Activated CD8-positive, alpha-beta T cell treated with anti-CD3 and anti-CD28 coated beads for 36 hours (primary cell): ENCODE data around the gene GUCA1C. TPM values are rescaled to one million over a fixed set of nuclear protein-coding genes. Genes with fewer than 3 reads are reported as not detected.

Experiments
- ATAC-seq: fragments of 200-7000 bp; cut with Tn5 transposase; one replicate; pipeline ENCODE4 v1.10.0; 2021; ENCODE audit warnings: mild to moderate bottlenecking, moderate library complexity
- CTCF ChIA-PET: fragments of 350-600 bp; sonication (Branson Sonifier 250); formaldehyde crosslinking; loops from one replicate; lab custom pipeline; 2021; ENCODE audit warnings: antibody characterized with exemption; lab: Charles Lee
- POLR2A ChIA-PET: fragments of 350-600 bp; sonication (Branson Sonifier 250); formaldehyde crosslinking; loops from one replicate; lab custom pipeline; 2021; ENCODE audit warnings: antibody characterized with exemption; lab: Charles Lee
- DNase-seq: peaks from one replicate; pipeline ENCODE4 v3.0.0-alpha.2; 2020
- H3K27ac Mint-ChIP-seq: one replicate; pipeline ENCODE4 v1.8.0; 2021; ENCODE audit warnings: mild to moderate bottlenecking, mixed read lengths
- H3K27me3 Mint-ChIP-seq: one replicate; pipeline ENCODE4 v1.8.0; 2021; ENCODE audit warnings: mixed read lengths
- H3K36me3 Mint-ChIP-seq: one replicate; pipeline ENCODE4 v1.8.0; 2021; ENCODE audit warnings: low read depth, mixed read lengths
- H3K4me1 Mint-ChIP-seq: one replicate; pipeline ENCODE4 v1.8.0; 2021; ENCODE audit warnings: low read depth, mixed read lengths
- H3K4me3 Mint-ChIP-seq: one replicate; pipeline ENCODE4 v1.8.0; 2021; ENCODE audit warnings: mild to moderate bottlenecking, moderate library complexity, mixed read lengths
- H3K9me3 Mint-ChIP-seq: one replicate; pipeline ENCODE4 v1.8.0; 2021; ENCODE audit warnings: mixed read lengths
- intact Hi-C: fragments of 100-400 bp; cut with micrococcal nuclease; formaldehyde crosslinking; loops from one replicate; pipeline ENCODE4 v1.10.0; 2022
- total RNA-seq, 2 experiments: library from RNA; stranded (reverse); gene quantifications; one replicate each; pipeline ENCODE4 v1.2.3, GENCODE V29; 2021
- TF ChIP-seq, protein P1 (sequence below): fragments of 200-600 bp; IDR thresholded peaks from one replicate; pipeline ENCODE4 v1.8.0; 2022; ENCODE audit warnings: antibody characterized with exemption, mild to moderate bottlenecking

GUCA1C gene
- total RNA-seq, 2 experiments from 2014 or later, result not detected

DNA sequence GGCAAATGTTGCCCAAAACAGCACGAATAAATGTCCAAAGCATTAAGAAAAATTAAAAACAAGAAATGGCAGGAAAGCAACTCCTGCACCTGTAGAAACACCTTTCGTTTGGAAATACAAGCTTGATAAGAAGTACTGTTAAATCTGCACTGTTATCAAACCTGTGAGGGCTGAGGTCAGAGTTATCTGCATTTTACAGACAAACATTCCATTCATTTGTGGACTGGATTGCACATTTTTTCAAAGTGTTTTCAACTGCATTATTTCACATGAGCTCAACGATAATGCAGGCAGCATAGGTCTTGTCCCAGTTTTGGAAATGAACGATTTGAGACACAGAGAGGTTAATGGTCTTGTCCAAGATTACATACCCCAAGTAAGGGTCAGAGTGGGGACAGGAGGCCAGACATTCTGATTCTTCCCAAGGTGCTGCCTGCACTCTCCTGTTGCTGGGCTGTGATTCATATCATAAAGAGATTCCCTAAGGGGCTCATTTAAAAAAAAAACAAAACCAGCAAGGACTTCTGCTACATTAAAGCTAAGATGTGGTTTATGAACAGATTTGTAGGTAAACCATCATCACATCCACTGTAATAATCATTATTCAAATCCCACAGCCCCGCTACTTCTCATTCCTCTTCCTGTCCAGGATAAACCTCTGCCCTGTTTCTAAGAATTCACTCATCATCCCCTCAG lies 13.0 kb downstream of the GUCA1C start:
- DNase-seq, result no peak
- ChIA-PET CTCF (interaction anchor here (1.0 to 1.7 kb wide), 2 partner anchors 21 to 25 kb away, joined by 3 to 4 read pairs; no protein-coding TSS in a partner anchor), POLR2A (no interaction called here)
- ATAC-seq, result no peak
- no peaks in the 10 kb centered on the region for H3K4me1 Mint-ChIP-seq
- no peaks in the 10 kb centered on the region for H3K27me3 Mint-ChIP-seq
- intact Hi-C loops, result no loop called here
- H3K27ac Mint-ChIP-seq, result no peak overlapping the region
- H3K36me3 Mint-ChIP-seq, result no peaks in the 10 kb centered on the region
- H3K9me3 Mint-ChIP-seq, result no peaks in the 10 kb centered on the region
- no peak overlapping the region for H3K4me3 Mint-ChIP-seq
- TF ChIP-seq, protein P1, sequence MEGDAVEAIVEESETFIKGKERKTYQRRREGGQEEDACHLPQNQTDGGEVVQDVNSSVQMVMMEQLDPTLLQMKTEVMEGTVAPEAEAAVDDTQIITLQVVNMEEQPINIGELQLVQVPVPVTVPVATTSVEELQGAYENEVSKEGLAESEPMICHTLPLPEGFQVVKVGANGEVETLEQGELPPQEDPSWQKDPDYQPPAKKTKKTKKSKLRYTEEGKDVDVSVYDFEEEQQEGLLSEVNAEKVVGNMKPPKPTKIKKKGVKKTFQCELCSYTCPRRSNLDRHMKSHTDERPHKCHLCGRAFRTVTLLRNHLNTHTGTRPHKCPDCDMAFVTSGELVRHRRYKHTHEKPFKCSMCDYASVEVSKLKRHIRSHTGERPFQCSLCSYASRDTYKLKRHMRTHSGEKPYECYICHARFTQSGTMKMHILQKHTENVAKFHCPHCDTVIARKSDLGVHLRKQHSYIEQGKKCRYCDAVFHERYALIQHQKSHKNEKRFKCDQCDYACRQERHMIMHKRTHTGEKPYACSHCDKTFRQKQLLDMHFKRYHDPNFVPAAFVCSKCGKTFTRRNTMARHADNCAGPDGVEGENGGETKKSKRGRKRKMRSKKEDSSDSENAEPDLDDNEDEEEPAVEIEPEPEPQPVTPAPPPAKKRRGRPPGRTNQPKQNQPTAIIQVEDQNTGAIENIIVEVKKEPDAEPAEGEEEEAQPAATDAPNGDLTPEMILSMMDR, result no peak

DNA sequence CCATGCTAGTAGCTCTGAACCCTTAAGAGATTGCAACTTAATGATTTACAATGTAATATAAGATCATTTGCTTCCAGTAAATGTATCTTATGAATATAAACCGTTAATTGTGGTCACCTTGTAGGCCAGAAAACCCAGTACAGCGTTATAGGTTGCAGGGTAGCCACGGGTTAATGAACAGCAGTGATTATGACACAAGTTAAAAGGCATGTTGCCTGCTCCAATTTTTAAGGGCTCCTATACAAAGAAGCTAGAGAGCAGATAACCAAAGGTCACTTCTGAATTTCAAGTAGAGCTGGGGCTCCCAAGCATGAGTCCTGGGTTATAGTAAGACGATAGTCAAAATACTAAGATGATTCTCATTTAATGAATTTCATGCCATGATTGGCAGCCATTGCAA lies 13.5 kb downstream of the GUCA1C start:
- Mint-ChIP-seq H3K9me3 (no peaks in the 10 kb centered on the region), H3K27ac (no peak overlapping the region), H3K27me3 (no peaks in the 10 kb centered on the region), H3K4me3 (no peak overlapping the region), H3K36me3 (no peaks in the 10 kb centered on the region), H3K4me1 (no peaks in the 10 kb centered on the region)
- POLR2A ChIA-PET, result no interaction called here
- TF ChIP-seq, protein P1, result no peak
- CTCF ChIA-PET, result interaction anchor here (1.0 to 1.7 kb wide), 2 partner anchors 20 to 26 kb away, joined by 3 to 4 read pairs; no protein-coding TSS in a partner anchor
- intact Hi-C loops, result no loop called here
- ATAC-seq (no peak), DNase-seq (no peak)

DNA sequence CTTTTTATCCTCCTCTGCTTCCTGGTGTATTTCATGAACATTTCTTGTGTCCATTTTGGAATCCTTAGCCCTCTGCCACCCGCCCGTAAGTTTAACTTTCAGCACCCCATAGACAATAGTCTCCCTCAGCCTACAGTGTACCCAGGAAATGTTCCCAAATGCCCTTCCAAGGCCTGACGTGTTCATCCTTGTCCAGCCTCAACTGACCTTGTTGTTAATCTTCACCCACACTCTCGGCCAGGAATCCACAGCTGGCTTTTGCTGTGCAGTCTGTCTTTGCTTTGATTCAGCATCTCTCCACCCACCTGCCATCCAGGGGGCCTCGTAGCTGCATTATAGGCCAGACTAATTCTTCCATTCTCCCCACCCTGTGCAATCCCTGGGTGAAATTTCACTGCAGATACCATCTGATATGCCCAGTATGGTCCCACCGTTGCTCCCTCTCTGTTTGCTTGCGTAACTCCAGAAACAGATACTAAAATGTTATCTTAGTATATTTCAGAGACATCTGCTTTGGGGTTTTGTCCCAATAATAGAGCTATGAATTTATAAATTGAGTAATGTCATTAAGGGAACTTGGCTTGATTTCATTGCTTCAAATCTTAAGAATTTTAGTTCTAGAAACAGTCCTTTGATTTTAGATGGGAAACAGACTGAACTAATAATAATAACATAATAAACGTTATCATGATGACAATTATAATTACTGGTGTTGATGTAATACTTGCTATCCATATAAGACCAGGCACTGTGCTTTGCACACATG lies 16.6 kb downstream of the GUCA1C start:
- no peak for DNase-seq
- H3K36me3 Mint-ChIP-seq, result no peaks in the 10 kb centered on the region
- TF ChIP-seq, protein P1, result no peak
- intact Hi-C loops, result no loop called here
- ChIA-PET CTCF (interaction anchor here (1.0 kb wide), 1 partner anchor 22 kb away, joined by 5 read pairs; no protein-coding TSS in a partner anchor), POLR2A (no interaction called here)
- no peak overlapping the region for H3K4me3 Mint-ChIP-seq
- H3K9me3 Mint-ChIP-seq, result peaks cover 2% of the 10 kb centered on the region
- H3K27ac Mint-ChIP-seq, result no peak overlapping the region
- no peak for ATAC-seq
- H3K4me1 Mint-ChIP-seq, result no peaks in the 10 kb centered on the region
- no peaks in the 10 kb centered on the region for H3K27me3 Mint-ChIP-seq

DNA sequence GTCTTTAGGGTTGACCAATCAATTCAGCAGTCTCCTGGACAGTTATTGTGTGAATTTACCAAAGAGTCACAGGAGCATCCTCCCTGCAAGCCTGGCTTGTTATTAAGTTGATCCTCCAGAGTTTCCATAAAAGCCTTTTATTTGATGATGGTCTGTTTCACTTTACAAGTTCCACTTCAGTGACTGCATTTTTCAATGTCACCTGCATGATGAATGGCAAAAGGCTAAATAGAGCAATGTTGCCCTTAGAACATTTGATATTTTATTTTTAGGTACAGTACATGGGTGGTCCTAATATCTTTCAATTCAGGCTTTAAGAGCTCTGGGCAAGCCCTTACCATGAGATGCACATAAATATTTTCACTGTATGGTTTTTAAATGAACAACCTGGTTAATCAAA lies 22.6 kb downstream of the GUCA1C start:
- POLR2A ChIA-PET, result no interaction called here

More for the DNA sequence above, 22.6 kb downstream of the GUCA1C start:
- CTCF ChIA-PET, result interaction anchor here (2.4 kb wide), 1 partner anchor 16 kb away, joined by 13 read pairs; no protein-coding TSS in a partner anchor
- TF ChIP-seq, protein P1, result no peak
- H3K4me1 Mint-ChIP-seq, result no peaks in the 10 kb centered on the region
- no peak overlapping the region for H3K27ac Mint-ChIP-seq
- peaks cover 2% of the 10 kb centered on the region for H3K27me3 Mint-ChIP-seq
- intact Hi-C loops, result no loop called here
- H3K9me3 Mint-ChIP-seq, result peaks cover 2% of the 10 kb centered on the region
- ATAC-seq, result no peak
- no peak for DNase-seq
- no peaks in the 10 kb centered on the region for H3K36me3 Mint-ChIP-seq
- no peak overlapping the region for H3K4me3 Mint-ChIP-seq
